Measurements from ENCODE around the gene FAM161A. TPM values are rescaled to one million over a fixed set of nuclear protein-coding genes. Genes with fewer than 3 reads are reported as not detected.
A peak's percentile ranks its signal among the peaks of the same experiment; 100 is the strongest.
"Not testable (repeated sequence)": the region's sequence is repeated elsewhere in the genome, so short reads cannot be mapped to it uniquely, and the experiment has no call there.

Gene FAM161A
- polyA plus RNA-seq, 1 experiment, result 0.20 TPM

DNA sequence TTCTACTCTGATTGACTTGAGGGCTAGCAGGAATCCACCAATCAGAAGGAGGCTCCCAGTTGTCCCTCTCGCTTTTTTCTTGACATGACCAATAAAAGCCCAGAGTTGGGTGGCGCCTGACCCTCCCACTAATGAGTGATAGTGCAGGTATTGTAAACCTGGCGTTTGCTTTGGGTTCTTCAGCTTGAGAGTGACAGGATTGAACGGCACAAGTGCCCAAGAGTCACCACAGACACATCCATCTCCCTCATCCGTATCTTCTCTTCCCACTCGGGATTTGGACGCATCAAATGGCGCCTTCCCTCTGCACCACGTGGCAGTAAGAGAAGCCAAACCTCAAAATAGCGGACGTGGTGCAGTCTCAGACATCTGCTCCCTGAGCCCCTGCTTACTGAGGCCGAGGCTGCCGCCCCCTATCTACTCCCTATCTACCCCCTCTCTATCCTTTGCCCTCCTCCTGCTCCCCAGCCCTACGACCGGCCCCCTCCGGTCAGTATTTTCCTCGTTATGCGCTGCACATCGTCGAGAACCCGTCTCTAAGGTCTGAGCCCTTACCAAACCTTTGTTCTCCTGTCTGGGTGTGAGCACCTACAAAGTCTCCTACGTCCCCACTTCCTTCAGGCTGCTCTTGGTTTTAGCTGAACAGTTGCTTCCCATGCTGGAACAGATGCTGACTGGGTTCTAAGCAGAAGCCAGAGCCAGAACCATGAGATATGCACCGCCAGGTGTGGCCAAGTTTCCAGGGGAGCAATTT lies 881 bp upstream of the FAM161A start:
- POLR2A ChIA-PET, result no interaction called here
- CTCF ChIA-PET, result no interaction called here

DNA sequence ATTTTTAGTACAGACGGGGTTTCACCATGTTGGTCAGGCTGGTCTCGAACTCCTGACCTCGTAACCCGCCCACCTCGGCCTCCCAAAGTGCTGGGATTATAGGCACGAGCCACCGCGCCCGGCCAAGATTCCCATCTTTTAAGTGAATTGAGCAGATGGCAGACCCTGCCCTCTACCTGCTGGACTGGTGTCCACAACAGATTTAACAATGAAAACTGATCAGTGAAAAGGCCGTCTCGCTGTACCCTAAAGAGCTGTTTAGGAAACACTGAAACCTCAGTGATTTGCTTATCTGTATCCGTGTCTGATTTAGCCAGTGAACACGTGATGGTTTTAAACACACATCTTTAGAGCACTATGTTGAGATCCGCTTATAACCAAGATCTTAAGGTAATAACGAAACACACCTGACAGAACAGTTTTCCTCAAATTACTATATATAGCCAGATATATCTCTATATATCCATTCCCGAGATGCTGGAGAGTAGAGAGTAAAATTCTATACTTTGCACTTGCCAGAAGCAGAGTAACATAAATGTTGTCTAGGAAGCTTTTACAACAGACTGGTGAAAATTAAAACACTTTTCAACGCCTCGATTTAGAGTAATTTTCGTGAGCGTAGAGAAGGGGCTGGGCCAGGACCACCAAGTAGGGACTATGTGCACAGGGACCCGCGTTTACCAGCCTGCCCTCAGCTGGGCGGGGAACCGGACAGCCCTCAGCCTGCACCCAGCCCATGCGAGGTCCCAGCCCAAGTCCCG lies 594 bp downstream of the FAM161A start:
- H3K27me3 ChIP-seq (ENCODE audit: control insufficient read depth, insufficient read depth, low read length), result no peaks in the 10 kb centered on the region
- ChIA-PET CTCF (interaction anchor here (1.7 kb wide), 1 partner anchor 21 kb away, joined by 6 read pairs; no protein-coding TSS in a partner anchor), POLR2A (no interaction called here)
- no peaks in the 10 kb centered on the region for H3K36me3 ChIP-seq (ENCODE audit: control insufficient read depth, insufficient read depth, low read length)
- DNase-seq (ENCODE audit: low read depth), result no peak
- TF ChIP-seq, protein P1, sequence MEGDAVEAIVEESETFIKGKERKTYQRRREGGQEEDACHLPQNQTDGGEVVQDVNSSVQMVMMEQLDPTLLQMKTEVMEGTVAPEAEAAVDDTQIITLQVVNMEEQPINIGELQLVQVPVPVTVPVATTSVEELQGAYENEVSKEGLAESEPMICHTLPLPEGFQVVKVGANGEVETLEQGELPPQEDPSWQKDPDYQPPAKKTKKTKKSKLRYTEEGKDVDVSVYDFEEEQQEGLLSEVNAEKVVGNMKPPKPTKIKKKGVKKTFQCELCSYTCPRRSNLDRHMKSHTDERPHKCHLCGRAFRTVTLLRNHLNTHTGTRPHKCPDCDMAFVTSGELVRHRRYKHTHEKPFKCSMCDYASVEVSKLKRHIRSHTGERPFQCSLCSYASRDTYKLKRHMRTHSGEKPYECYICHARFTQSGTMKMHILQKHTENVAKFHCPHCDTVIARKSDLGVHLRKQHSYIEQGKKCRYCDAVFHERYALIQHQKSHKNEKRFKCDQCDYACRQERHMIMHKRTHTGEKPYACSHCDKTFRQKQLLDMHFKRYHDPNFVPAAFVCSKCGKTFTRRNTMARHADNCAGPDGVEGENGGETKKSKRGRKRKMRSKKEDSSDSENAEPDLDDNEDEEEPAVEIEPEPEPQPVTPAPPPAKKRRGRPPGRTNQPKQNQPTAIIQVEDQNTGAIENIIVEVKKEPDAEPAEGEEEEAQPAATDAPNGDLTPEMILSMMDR (IDR thresholded peaks at IDR 0.05; ENCODE audit: insufficient read depth, low read depth, low read length), result no peak
- peak overlapping the region; percentile 93 for H3K4me3 ChIP-seq (ENCODE audit: low read depth, low read length)

More for the DNA sequence above, 881 bp upstream of the FAM161A start:
- Histone ChIP-seq H3K36me3 (ENCODE audit: control insufficient read depth, insufficient read depth, low read length) (no peaks in the 10 kb centered on the region), H3K27me3 (ENCODE audit: control insufficient read depth, insufficient read depth, low read length) (no peaks in the 10 kb centered on the region), H3K4me3 (ENCODE audit: low read depth, low read length) (peak overlapping the region; percentile 93)
- TF ChIP-seq, protein P1 (IDR thresholded peaks at IDR 0.05; ENCODE audit: insufficient read depth, low read depth, low read length), result no peak
- peak; percentile 72 for DNase-seq (ENCODE audit: low read depth)

DNA sequence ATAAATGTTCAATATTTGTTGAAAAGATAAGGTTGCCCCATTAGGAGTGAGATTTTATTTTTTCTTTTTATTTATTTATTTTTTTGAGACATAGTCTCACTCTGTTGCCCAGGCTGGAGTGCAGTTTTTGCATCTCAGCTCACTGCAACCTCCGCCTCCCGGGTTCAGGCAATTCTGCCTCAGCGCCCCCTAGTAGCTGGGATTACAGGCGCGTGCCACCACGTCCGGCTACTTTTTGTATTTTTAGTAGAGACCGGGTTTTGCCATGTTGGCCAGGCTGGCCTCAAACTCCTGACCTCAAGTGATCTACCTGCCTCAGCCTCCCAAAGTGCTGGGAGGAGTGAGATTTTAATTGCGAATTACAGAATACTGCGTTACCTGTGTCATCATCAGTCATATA lies 2.6 kb downstream of the FAM161A start:
- DNase-seq (ENCODE audit: low read depth); H3K4me3 ChIP-seq (ENCODE audit: low read depth, low read length); H3K36me3 ChIP-seq (ENCODE audit: control insufficient read depth, insufficient read depth, low read length); POLR2A ChIA-PET; H3K27me3 ChIP-seq (ENCODE audit: control insufficient read depth, insufficient read depth, low read length): not testable (repeated sequence)
- CTCF ChIA-PET, result interaction anchor here (1.1 kb wide), 1 partner anchor 38 kb away, joined by 3 read pairs; no protein-coding TSS in a partner anchor

DNA sequence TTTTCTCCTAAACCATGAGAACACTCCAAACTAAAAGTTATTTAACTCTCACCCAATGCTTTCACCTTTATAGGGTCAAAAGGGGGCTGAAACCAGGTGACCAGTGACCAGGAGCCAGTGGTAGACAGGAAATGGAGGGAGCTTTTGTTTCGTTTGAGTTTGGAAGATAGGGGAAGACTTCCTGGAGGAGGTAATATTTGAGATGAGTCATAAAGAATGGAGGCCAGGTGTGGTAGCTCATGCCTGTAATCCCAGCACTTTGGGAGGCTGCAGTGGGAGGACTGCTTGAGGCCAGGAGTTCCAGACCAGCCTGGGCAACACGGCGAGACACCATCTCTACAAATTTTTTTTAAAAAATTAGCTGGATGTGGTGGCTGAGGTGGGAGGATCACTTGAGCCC lies 8.5 kb downstream of the FAM161A start:
- DNase-seq (ENCODE audit: low read depth), result no peak
- Histone ChIP-seq H3K4me3 (ENCODE audit: low read depth, low read length) (no peak overlapping the region), H3K27me3 (ENCODE audit: control insufficient read depth, insufficient read depth, low read length) (no peaks in the 10 kb centered on the region), H3K36me3 (ENCODE audit: control insufficient read depth, insufficient read depth, low read length) (no peaks in the 10 kb centered on the region)
- TF ChIP-seq, protein P1 (IDR thresholded peaks at IDR 0.05; ENCODE audit: insufficient read depth, low read depth, low read length), result no peak
- CTCF ChIA-PET, result interaction anchor here (1.0 kb wide), 1 partner anchor 12 kb away, joined by 3 read pairs; no protein-coding TSS in a partner anchor
- POLR2A ChIA-PET, result no interaction called here

DNA sequence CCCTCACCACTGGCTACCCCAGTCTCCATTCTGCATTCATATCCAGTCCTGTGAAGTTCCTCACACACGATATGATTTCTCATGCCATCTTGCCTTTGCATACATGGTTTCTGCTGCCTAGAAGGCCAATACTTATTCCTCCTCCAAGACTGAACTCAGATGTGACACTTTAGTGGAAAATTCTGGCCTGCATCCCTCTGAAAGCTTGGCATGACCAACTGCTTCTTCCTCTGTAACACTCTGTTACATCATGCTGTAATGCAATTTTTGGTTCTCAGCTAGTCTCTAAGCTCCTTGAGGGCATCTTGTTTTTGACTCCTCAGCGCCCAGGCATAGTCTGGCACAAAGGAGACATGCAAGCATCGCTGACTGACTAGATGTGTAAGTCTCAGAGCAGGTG lies 12.6 kb downstream of the FAM161A start:
- POLR2A ChIA-PET, result no interaction called here
- DNase-seq (ENCODE audit: low read depth), result no peak
- CTCF ChIA-PET, result interaction anchor here (1.1 kb wide), 1 partner anchor 18 kb away, joined by 3 read pairs; no protein-coding TSS in a partner anchor

More for the DNA sequence above, 12.6 kb downstream of the FAM161A start:
- H3K4me3 ChIP-seq (ENCODE audit: low read depth, low read length), result no peak overlapping the region
- no peaks in the 10 kb centered on the region for H3K27me3 ChIP-seq (ENCODE audit: control insufficient read depth, insufficient read depth, low read length)
- TF ChIP-seq, protein P1 (IDR thresholded peaks at IDR 0.05; ENCODE audit: insufficient read depth, low read depth, low read length), result no peak
- no peaks in the 10 kb centered on the region for H3K36me3 ChIP-seq (ENCODE audit: control insufficient read depth, insufficient read depth, low read length)

All from BJ (cell line).